PFSK-1 (cell line): ENCODE results near the gene COL4A2.

Experiments used
- FOXP2 ChIP-seq: optimal IDR thresholded peaks from 2 replicates; pipeline ENCODE3; 2011; ENCODE audit warnings: borderline replicate concordance, control low read depth, inconsistent platforms; ENCODE audit not compliant: insufficient read depth; ENCODE audit errors: extremely low read length, extremely low read depth
- POLR2AphosphoS5 ChIP-seq: IDR thresholded peaks from 2 replicates; pipeline ENCODE4 v1.6.1; 2012; ENCODE audit warnings: low read depth, mild to moderate bottlenecking, control low read depth, low read length, moderate library complexity
- SIN3A ChIP-seq: IDR thresholded peaks from 2 replicates; pipeline ENCODE4 v1.6.1; 2012; ENCODE audit warnings: mild to moderate bottlenecking, low read length, moderate library complexity, borderline replicate concordance; ENCODE audit not compliant: insufficient read depth
- TAF1 ChIP-seq: IDR thresholded peaks from 2 replicates; pipeline ENCODE4 v1.6.1; 2012; ENCODE audit warnings: low read length, control low read depth, borderline replicate concordance; ENCODE audit not compliant: insufficient read depth
- TF ChIP-seq, protein P1 (sequence below), 2 experiments: IDR thresholded peaks; 2 replicates each; pipeline versions ENCODE4 v1.6.1 to v1.8.0; 2011 to 2012; ENCODE audit warnings: low read depth in 2 of 2, low read length in 2 of 2, control low read depth in 1 of 2, inconsistent platforms in 1 of 2, mild to moderate bottlenecking in 1 of 2, moderate library complexity in 1 of 2; ENCODE audit not compliant: insufficient read depth in 1 of 2

Gene COL4A2

DNA sequence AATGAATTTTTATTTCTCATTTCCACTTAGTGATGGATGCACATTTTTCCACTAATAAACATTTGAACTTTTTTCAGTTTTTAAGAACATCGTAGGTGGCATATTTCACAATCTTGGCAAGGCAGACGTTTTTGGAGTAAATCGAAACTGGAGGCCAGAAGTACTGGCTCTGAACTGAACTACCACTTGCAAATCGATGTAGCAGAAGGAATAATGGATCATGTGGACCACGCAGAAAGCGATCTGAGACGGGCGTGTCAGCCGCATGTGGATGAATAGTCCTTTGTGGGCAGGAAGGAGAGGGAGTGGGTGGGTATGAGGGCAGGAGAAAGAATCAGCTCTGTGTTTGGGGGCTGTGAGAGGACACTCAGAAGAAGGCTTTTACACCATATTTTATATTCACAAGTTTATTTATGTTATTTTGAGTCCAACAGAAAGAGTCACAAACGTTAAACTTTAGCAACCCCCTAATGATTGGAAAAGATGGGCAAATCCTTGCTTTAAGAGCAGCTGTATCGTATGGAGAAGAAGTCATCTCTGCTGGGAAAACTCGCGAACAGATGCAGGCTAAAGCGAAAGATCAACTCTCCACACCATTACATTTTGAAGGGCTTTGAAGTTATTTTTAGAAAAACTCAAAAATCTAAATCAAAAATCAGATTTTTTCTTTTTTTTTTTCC lies 90.5 kb downstream of the COL4A2 start:
- TF ChIP-seq, protein P1, sequence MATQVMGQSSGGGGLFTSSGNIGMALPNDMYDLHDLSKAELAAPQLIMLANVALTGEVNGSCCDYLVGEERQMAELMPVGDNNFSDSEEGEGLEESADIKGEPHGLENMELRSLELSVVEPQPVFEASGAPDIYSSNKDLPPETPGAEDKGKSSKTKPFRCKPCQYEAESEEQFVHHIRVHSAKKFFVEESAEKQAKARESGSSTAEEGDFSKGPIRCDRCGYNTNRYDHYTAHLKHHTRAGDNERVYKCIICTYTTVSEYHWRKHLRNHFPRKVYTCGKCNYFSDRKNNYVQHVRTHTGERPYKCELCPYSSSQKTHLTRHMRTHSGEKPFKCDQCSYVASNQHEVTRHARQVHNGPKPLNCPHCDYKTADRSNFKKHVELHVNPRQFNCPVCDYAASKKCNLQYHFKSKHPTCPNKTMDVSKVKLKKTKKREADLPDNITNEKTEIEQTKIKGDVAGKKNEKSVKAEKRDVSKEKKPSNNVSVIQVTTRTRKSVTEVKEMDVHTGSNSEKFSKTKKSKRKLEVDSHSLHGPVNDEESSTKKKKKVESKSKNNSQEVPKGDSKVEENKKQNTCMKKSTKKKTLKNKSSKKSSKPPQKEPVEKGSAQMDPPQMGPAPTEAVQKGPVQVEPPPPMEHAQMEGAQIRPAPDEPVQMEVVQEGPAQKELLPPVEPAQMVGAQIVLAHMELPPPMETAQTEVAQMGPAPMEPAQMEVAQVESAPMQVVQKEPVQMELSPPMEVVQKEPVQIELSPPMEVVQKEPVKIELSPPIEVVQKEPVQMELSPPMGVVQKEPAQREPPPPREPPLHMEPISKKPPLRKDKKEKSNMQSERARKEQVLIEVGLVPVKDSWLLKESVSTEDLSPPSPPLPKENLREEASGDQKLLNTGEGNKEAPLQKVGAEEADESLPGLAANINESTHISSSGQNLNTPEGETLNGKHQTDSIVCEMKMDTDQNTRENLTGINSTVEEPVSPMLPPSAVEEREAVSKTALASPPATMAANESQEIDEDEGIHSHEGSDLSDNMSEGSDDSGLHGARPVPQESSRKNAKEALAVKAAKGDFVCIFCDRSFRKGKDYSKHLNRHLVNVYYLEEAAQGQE (IDR thresholded peaks at IDR 0.05; ENCODE audit: insufficient read depth in 1 of 2, low read depth in 2 of 2, low read length in 2 of 2) = no peak
- no peak for TF ChIP-seq TAF1
- TF ChIP-seq POLR2AphosphoS5 = no peak
- TF ChIP-seq SIN3A = no peak
- no peak for TF ChIP-seq FOXP2

DNA sequence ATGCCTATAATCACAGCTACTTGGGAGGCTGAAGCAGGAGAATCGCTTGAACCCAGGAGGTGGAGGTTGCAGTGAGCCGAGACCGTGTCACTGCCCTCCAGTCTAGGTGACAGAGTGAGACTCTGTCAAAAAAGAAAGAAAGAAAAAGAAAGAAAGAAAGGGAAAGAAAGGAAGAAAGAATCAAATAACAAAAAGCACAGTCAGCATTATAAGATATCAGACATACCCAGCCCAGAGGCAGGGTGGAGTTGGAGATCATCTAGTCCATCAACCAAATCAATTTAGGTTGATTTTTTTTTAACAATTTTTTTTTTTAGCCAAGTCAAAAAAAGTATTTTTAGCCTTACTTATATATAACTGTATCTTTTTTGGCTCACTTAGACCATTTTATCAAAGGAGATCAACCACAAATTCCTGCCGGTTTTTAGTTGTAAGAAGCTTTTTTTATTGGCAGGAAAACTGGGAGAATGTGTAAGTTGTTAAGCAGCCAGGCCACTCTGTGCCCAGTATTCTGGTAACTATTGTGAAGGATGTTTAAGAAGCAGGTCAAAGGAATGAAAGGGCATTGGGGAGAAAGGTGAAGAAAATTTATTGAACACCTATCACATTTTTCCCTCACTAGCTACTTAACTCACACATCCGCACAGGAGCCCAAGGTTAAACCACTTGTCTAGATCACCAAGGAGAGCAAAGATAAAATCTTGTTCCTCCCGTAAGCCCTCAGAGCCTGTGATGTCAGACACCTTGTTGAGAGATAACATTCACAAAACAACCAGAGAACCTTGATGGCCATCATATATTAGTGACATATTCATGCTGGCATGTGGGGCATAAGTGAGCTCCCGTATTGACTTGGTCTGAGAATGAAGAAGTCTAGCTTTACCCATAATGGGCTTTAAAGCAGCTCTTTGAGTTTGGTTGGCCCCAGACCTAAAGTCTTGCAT lies 91.8 kb downstream of the COL4A2 start:
- TF ChIP-seq FOXP2 = no peak
- no peak for TF ChIP-seq TAF1
- no peak for TF ChIP-seq POLR2AphosphoS5
- TF ChIP-seq, protein P1 (IDR thresholded peaks at IDR 0.05; ENCODE audit: insufficient read depth in 1 of 2, low read depth in 2 of 2, low read length in 2 of 2) = no peak

DNA sequence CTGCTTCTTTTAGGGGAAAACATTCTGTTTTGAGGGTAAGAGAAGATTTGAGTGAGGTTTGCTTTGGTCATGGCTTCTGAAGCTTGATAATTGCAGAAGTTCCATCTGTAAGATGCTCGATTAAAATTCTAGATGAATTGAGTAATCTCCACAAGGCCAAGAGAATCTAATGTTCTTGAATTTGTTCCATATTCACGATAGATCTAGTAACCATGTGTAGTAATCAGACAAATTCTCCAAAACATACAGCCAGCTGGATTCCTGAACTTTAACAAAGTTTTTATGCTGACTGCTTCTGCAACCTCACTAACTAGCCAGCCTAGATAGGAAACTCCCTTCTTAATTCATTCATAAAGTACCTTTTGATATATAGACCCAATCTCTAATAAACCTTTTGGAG lies 92.7 kb downstream of the COL4A2 start:
- TF ChIP-seq TAF1 = no peak
- TF ChIP-seq, protein P1 (IDR thresholded peaks at IDR 0.05; ENCODE audit: insufficient read depth in 1 of 2, low read depth in 2 of 2, low read length in 2 of 2) = no peak
- no peak for TF ChIP-seq FOXP2
- no peak for TF ChIP-seq SIN3A
- no peak for TF ChIP-seq POLR2AphosphoS5

DNA sequence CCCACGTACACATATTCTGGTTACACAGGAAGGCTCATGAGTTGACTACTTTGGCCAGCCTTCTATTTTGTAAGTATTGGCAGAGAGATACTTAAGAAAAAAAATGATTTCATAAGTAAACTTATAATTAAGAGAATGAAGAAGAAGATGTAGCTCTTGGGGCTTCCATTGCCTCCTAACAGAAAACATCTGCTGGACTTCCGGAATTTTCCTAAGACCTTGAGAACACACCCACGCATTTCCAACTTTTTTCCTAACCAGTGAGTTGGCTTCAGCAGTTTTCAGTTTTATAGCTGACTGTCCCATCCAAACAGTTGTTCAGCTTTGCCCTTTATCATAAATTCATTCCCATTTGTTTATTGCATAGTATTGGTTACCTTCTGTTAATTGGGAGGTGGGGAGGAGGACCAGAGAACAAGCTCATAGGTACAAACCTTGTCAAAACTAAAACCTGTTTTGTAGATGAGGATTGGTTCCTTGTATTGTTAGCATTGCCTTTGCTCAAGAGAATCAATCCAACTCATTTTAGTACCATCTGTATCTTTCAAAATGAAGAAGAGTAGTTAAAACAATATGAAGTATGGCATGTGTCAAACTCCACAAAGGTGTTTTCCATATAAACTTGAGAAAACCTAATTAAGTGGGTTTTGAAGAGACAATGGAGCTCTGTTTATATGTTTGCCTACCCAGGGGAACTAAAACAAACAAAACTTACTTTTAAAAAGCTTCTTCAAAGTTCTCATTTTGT lies 93.9 kb downstream of the COL4A2 start:
- no peak for TF ChIP-seq SIN3A
- no peak for TF ChIP-seq FOXP2
- TF ChIP-seq, protein P1 (IDR thresholded peaks at IDR 0.05; ENCODE audit: insufficient read depth in 1 of 2, low read depth in 2 of 2, low read length in 2 of 2) = no peak
- TF ChIP-seq POLR2AphosphoS5 = no peak
- TF ChIP-seq TAF1 = no peak
